Trophoblast cell (in vitro differentiated cells and primary cell): ENCODE data around the gene HPCAL4.

Source experiments
- DNase-seq, 2 donors: peaks; one replicate each; pipeline ENCODE4 v3.0.0-alpha.2; 2016
- H2AFZ ChIP-seq: 2 replicates; pipeline ENCODE4 v1.6.1; 2013; ENCODE audit warnings: low read length, moderate library complexity, mild to moderate bottlenecking; ENCODE audit not compliant: insufficient read depth, poor library complexity
- H2AK5ac ChIP-seq: 2 replicates; pipeline ENCODE4 v1.6.1; 2013; ENCODE audit warnings: mild to moderate bottlenecking, low read length
- H2BK120ac ChIP-seq: 2 replicates; pipeline ENCODE4 v1.6.1; 2013; ENCODE audit warnings: low read length, mild to moderate bottlenecking, moderate library complexity; ENCODE audit not compliant: insufficient read depth, poor library complexity
- H2BK12ac ChIP-seq: 2 replicates; pipeline ENCODE4 v1.6.1; 2013; ENCODE audit warnings: mild to moderate bottlenecking, low read length, moderate library complexity
- H2BK5ac ChIP-seq: 2 replicates; pipeline ENCODE4 v1.6.1; 2013; ENCODE audit warnings: low read length, low read depth, moderate library complexity, mild to moderate bottlenecking; ENCODE audit not compliant: poor library complexity
- H3K14ac ChIP-seq: 2 replicates; pipeline ENCODE4 v1.6.1; 2013; ENCODE audit warnings: mild to moderate bottlenecking, low read length
- H3K18ac ChIP-seq: 2 replicates; pipeline ENCODE4 v1.6.1; 2013; ENCODE audit warnings: mild to moderate bottlenecking, low read length
- H3K23ac ChIP-seq: 2 replicates; pipeline ENCODE4 v1.6.1; 2013; ENCODE audit warnings: low read length
- H3K27ac ChIP-seq: 2 replicates; pipeline ENCODE4 v1.5.1; 2013; ENCODE audit warnings: low read depth, mild to moderate bottlenecking, inconsistent platforms, low read length, moderate library complexity
- H3K27me3 ChIP-seq: 2 replicates; pipeline ENCODE4 v1.6.1; 2013; ENCODE audit warnings: inconsistent platforms, mild to moderate bottlenecking, low read length, moderate library complexity; ENCODE audit not compliant: insufficient read depth
- H3K36me3 ChIP-seq, 2 experiments: 1 replicate in 1 of 2; 2 replicates in 1 of 2; pipeline ENCODE4 v1.6.1; 2013; ENCODE audit warnings: low read length in 2 of 2, mild to moderate bottlenecking in 2 of 2, moderate library complexity in 1 of 2; ENCODE audit not compliant: insufficient read depth in 2 of 2, control insufficient read depth in 1 of 2
- H3K4ac ChIP-seq: 2 replicates; pipeline ENCODE4 v1.6.1; 2013; ENCODE audit warnings: low read depth, mild to moderate bottlenecking, low read length, moderate library complexity
- H3K4me1 ChIP-seq, 2 experiments: 1 replicate in 1 of 2; 2 replicates in 1 of 2; pipeline ENCODE4 v1.6.1; 2013; ENCODE audit warnings: low read length in 2 of 2, mild to moderate bottlenecking in 2 of 2, moderate library complexity in 1 of 2; ENCODE audit not compliant: insufficient read depth in 2 of 2, control insufficient read depth in 1 of 2
- H3K4me2 ChIP-seq: 2 replicates; pipeline ENCODE4 v1.6.1; 2013; ENCODE audit warnings: inconsistent platforms, mild to moderate bottlenecking, low read length, moderate library complexity
- H3K4me3 ChIP-seq: 2 replicates; pipeline ENCODE4 v1.5.1; 2013; ENCODE audit warnings: mild to moderate bottlenecking, low read depth, low read length, inconsistent platforms
- H3K79me1 ChIP-seq: one replicate; pipeline ENCODE4 v1.6.1; 2013; ENCODE audit warnings: low read length
- H3K79me2 ChIP-seq: 2 replicates; pipeline ENCODE4 v1.6.1; 2013; ENCODE audit warnings: low read length, mild to moderate bottlenecking; ENCODE audit not compliant: control insufficient read depth, insufficient read depth, poor library complexity
- H3K9ac ChIP-seq: 2 replicates; pipeline ENCODE4 v1.6.1; 2013; ENCODE audit warnings: mild to moderate bottlenecking, low read length
- H3K9me3 ChIP-seq: 2 replicates; pipeline ENCODE4 v1.6.1; 2013; ENCODE audit warnings: low read depth, mild to moderate bottlenecking, control low read depth, inconsistent platforms, low read length; ENCODE audit not compliant: insufficient read depth
- H4K12ac ChIP-seq: 2 replicates; pipeline ENCODE4 v1.6.1; 2013; ENCODE audit warnings: low read depth, mild to moderate bottlenecking, low read length, moderate library complexity
- H4K8ac ChIP-seq: 2 replicates; pipeline ENCODE4 v1.6.1; 2013; ENCODE audit warnings: low read depth, mild to moderate bottlenecking, low read length, moderate library complexity
- H4K91ac ChIP-seq: one replicate; pipeline ENCODE4 v1.6.1; 2013; ENCODE audit warnings: low read depth, mild to moderate bottlenecking, low read length, moderate library complexity
- WGBS: extraction: QIAGEN DNeasy Blood & Tissue Kit; methylation state at CpG from one replicate; pipeline ENCODE4 v1.1.7; 2013; ENCODE audit warnings: missing lambda C conversion rate; ENCODE audit not compliant: insufficient read length, insufficient coverage; ENCODE audit errors: extremely low coverage; 5-methylcytosine and 5-hydroxymethylcytosine counted together

HPCAL4 gene

DNA sequence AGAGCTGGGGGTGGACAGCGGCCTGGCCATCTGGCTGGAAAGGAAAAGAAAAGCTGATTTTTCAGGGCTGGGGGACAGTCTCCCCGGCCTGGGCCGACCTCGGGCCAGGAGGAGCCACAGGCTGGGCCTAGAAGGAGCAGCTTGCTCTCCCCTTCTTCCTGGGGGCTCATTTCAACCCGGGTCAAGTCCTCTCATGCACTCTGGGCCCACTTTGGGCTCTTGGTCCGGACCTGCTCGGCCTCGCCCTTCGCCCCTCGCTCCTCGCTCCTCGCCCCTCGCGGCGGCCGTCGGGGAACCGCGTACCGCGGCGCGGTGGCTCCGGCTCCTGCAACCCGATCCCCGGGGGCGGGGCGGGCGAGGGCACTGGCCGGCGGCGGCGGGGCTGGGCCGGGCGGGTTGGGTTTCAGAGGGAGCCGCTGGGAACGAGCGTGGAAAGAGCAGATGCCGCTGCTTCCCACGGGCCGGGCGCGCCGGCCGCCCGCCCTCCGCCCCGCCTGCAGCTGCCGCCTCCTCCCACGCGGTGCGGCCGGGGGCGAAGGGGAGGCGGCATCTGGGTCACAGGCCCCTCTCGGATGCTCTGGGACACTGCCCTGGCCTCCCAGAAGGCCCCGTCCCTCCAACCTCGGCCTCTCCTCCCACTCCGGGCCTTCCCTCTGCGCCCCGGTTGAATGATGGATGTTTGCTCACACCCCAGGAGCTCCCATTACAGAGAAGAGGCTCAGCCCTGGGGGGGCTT lies 58.4 kb downstream of the HPCAL4 start:
- Histone ChIP-seq H3K27me3 (peaks cover 26% of the 10 kb centered on the region), H3K36me3 (no peaks in the 10 kb centered on the region), H4K91ac (no peak overlapping the region), H2AK5ac (no peak overlapping the region), H3K79me1 (no peaks in the 10 kb centered on the region), H4K12ac (no peak overlapping the region), H3K4me3 (no peak overlapping the region), H2BK5ac (no peak overlapping the region), H2BK120ac (peak overlapping the region; percentile 48), H3K14ac (no peak overlapping the region), H3K4me1 (peaks cover 6 to 7% of the 10 kb centered on the region in 2 experiments), H4K8ac (no peak overlapping the region), H2BK12ac (no peak overlapping the region), H3K9ac (no peak overlapping the region), H3K18ac (no peak overlapping the region), H3K4ac (no peak overlapping the region), H2AFZ (no peak overlapping the region), H3K9me3 (peaks cover 9% of the 10 kb centered on the region), H3K79me2 (no peaks in the 10 kb centered on the region), H3K4me2 (peak overlapping the region; percentile 24), H3K23ac (no peak overlapping the region), H3K27ac (no peak overlapping the region)
- no CpG with 5 or more reads among the region's 61 CpGs for WGBS
- peak in 1 of 2 donors; percentile 41 for DNase-seq

DNA sequence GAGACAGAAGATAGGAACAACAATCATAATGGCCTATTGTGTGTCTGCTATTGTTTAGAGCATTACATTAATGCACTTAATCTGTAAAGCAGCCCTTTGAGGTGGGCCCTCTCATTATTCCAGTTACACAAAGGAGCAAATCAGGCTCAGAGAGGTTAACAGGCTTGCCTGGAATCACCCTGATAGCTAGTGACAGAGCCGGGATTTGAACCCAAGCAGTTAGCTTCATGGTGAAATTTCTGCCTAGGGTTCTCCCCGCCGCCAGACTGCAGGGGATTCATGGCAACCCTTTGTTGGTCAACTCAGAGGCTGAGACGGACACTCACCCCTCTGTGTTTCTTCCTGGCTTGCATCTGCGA lies 58.9 kb downstream of the HPCAL4 start:
- no peak overlapping the region for H2BK12ac ChIP-seq

DNA sequence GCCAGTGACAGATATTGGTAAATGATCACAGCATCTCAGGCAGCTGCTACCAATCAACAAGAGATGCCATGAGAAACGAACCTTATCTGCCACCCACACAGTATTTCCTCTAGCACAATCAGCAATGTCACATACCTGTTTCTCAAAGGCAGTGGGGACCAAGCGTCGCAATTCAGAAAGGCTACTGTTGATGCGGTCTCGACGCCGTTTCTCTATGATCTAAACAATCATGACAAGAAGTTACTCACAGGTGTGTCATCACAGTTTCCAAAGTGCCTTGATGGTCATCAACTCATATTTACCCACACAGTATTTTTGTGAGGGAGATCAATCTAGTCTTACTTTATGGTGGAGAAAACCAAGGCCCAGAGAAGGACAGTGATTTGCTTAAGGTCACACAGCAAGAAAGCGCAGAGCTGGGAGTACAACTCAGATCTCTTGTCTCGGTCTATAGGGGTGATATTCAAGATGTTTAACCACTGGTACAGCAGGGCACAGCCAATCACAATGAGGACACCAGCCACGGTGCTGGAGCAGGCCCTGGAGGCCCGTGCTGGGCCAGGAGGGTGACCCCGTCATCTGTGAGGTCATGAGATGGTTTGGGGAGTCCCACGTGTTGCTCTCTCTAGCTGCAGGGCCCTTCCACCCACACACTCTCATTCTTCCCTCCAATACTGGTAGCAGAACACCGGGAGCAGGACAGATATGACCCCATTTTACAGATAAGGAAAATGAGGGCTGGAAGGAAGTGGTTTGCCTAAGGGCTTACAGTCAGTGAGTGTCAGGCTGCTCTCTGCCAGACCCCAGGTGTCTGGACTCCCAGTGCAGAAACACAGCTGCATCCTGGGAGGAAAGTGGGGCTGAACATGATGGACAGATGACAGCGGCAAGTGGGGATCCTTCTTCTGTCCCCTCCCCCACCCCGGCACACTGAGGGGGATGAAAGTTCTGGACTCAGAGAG lies 59.6 kb downstream of the HPCAL4 start:
- Histone ChIP-seq H3K27me3 (peaks cover 23% of the 10 kb centered on the region), H3K4ac (no peak overlapping the region), H3K4me3 (no peak overlapping the region), H3K9ac (no peak overlapping the region), H3K27ac (no peak overlapping the region), H4K91ac (no peak overlapping the region), H3K4me2 (no peak overlapping the region), H2BK120ac (no peak overlapping the region), H3K79me1 (no peaks in the 10 kb centered on the region), H3K79me2 (no peaks in the 10 kb centered on the region), H3K14ac (no peak overlapping the region), H3K4me1 (peaks cover 6 to 7% of the 10 kb centered on the region in 2 experiments), H3K9me3 (peaks cover 9% of the 10 kb centered on the region), H2BK5ac (no peak overlapping the region), H4K12ac (no peak overlapping the region), H3K36me3 (no peaks in the 10 kb centered on the region), H2AFZ (no peak overlapping the region), H2AK5ac (no peak overlapping the region), H3K18ac (no peak overlapping the region), H4K8ac (no peak overlapping the region), H3K23ac (no peak overlapping the region), H2BK12ac (no peak overlapping the region)
- peak; percentile 61 to 74 for DNase-seq
- no CpG with 5 or more reads among the region's 16 CpGs for whole genome bisulfite sequencing

More for the DNA sequence above, 58.9 kb downstream of the HPCAL4 start:
- H3K23ac ChIP-seq: no peak overlapping the region
- no CpG with 5 or more reads among the region's 5 CpGs for WGBS
- H3K4me1 ChIP-seq: peaks cover 6 to 7% of the 10 kb centered on the region in 2 experiments
- H3K9ac ChIP-seq: no peak overlapping the region
- H4K8ac ChIP-seq: no peak overlapping the region
- H4K12ac ChIP-seq: no peak overlapping the region
- no peaks in the 10 kb centered on the region for H3K79me1 ChIP-seq
- no peak overlapping the region for H2BK5ac ChIP-seq
- no peak overlapping the region for H3K4me3 ChIP-seq
- no peak overlapping the region for H3K27ac ChIP-seq
- no peak for DNase-seq
- H4K91ac ChIP-seq: no peak overlapping the region
- no peak overlapping the region for H3K4me2 ChIP-seq
- no peak overlapping the region for H2AK5ac ChIP-seq
- no peak overlapping the region for H3K18ac ChIP-seq
- no peak overlapping the region for H2AFZ ChIP-seq
- H2BK120ac ChIP-seq: no peak overlapping the region
- H3K79me2 ChIP-seq: no peaks in the 10 kb centered on the region
- no peak overlapping the region for H3K4ac ChIP-seq
- no peak overlapping the region for H3K14ac ChIP-seq
- peaks cover 25% of the 10 kb centered on the region for H3K27me3 ChIP-seq
- H3K9me3 ChIP-seq: peaks cover 9% of the 10 kb centered on the region
- no peaks in the 10 kb centered on the region for H3K36me3 ChIP-seq

- H2AFZ ChIP-seq: no peak overlapping the region
- no peak overlapping the region for H4K8ac ChIP-seq
- no peaks in the 10 kb centered on the region for H3K36me3 ChIP-seq
- H4K12ac ChIP-seq: no peak overlapping the region
- H3K27ac ChIP-seq: no peak overlapping the region
- H3K79me1 ChIP-seq: no peaks in the 10 kb centered on the region
- H3K4me2 ChIP-seq: no peak overlapping the region
- DNase-seq: no peak
- H3K79me2 ChIP-seq: no peaks in the 10 kb centered on the region
- peaks cover 20% of the 10 kb centered on the region for H3K27me3 ChIP-seq
- no peak overlapping the region for H2BK12ac ChIP-seq
- WGBS: no CpG with 5 or more reads among the region's 11 CpGs
- peaks cover 9% of the 10 kb centered on the region for H3K9me3 ChIP-seq
- H3K4ac ChIP-seq: no peak overlapping the region
- peaks cover 7 to 14% of the 10 kb centered on the region in 2 experiments for H3K4me1 ChIP-seq
- H3K4me3 ChIP-seq: no peak overlapping the region
- no peak overlapping the region for H4K91ac ChIP-seq
- H2AK5ac ChIP-seq: no peak overlapping the region
- H3K18ac ChIP-seq: no peak overlapping the region
- H2BK120ac ChIP-seq: no peak overlapping the region
- H3K14ac ChIP-seq: no peak overlapping the region
- H3K9ac ChIP-seq: no peak overlapping the region
- no peak overlapping the region for H3K23ac ChIP-seq
- H2BK5ac ChIP-seq: no peak overlapping the region
Measured at GRCh38 chr1:39628807-39629350, 62.4 kb downstream of the HPCAL4 start.
